CD4-positive, alpha-beta T cell treated with Interleukin-1 beta for 1 hour (primary cell): Measurements from ENCODE around the gene NME7.
"Not testable (repeated sequence)": the region's sequence is repeated elsewhere in the genome, so short reads cannot be mapped to it uniquely, and the experiment has no call there.

Experiments used
- DNase-seq, 2 donors: peaks; one replicate each; pipeline ENCODE4 v3.0.0-alpha.2; 2020 to 2022

Gene NME7

GRCh38 chr1:169367686-169368405 is at the start of gene NME7, which contains the start of gene BLZF1:
NME7 (minus strand) TSS chr1:169367797; CDS start chr1:169367710, 87 bp downstream.
BLZF1 (plus strand) TSS chr1:169368195; CDS start chr1:169369523, 1,328 bp downstream.
- peak; percentile 97 for DNase-seq

GRCh38 chr1:169414952-169415351 is 47.4 kb upstream of the NME7 start:
- DNase-seq, result no peak

DNA sequence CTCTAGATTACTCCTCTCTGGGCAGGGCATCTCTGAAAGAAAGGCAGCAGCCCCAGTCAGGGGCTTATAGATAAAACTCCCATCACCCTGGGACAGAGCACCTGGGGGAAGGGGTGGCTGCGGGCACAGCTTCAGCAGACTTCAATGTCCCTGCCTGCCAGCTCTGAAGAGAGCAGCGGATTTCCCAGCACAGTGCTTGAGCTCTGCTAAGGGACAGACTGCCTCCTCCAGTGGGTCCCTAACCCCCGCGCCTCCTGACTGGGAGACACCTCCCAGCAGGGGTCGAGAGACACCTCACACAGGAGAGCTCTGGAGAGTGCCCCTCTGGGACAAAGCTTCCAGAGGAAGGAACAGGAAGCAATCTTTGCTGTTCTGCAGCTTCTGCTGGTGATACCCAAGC is 40.7 kb upstream of the NME7 start:
- DNase-seq, result not testable (repeated sequence)

DNA sequence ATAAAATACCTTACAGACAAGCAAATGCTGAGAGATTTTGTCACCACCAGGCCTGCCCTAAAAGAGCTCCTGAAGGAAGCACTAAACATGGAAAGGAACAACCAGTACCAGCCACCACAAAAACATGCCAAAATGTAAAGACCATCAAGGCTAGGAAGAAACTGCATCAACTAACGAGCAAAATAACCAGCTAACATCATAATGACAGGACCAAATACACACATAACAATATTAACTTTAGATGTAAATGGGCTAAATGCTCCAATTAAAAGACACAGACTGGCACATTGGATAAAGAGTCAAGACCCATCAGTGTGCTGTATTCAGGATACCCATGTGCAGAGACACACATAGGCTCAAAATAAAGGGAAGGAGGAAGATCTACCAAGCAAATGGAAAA is 35.0 kb upstream of the NME7 start:
- DNase-seq, result not testable (repeated sequence)

DNA sequence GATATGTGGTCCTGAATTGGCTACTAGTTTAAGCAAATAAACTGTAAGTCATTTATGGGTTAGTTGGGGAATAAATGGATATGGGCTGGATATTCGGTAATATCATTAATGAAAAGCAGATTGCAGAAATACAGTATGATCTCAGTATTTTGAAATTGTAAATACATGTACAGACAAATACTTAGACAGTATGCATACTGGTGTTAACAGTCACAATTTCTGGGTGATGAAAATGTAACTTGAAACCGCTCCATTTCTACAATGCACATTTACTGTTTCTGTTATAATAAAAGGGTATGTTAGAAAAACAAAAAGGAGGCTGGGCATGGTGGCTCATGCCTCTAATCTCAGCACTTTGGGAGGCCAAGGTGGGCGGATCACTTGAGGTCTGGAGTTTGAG is 28.4 kb upstream of the NME7 start:
- no peak for DNase-seq

- no peak for DNase-seq
These were observed 24.8 kb upstream of the NME7 start for GRCh38 chr1:169392406-169392805.

- no peak for DNase-seq
These were observed 22.7 kb upstream of the NME7 start for GRCh38 chr1:169390303-169390702.

- no peak for DNase-seq
These were observed 19.8 kb upstream of the NME7 start for GRCh38 chr1:169387399-169387798.

GRCh38 chr1:169383449-169383848 is 15.9 kb upstream of the NME7 start:
- DNase-seq, result no peak

DNA sequence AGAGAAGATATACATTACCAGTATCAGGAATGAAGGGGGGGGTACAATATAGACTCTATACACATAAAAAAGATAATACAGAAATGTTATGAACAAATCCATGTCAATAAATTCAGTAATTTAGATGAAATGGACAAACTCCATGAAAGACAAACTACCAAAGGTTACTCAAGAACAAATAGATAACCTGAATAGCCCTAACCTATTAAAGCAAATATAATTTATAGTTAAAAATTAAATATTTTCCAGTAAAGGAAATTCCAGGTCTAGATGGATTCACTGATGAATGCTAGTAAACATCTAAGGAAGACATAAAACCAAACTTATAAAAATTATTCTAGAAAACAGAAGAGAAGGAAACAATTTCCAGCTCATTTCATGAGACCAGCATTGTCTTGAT is 13.6 kb upstream of the NME7 start:
- DNase-seq, result no peak

DNA sequence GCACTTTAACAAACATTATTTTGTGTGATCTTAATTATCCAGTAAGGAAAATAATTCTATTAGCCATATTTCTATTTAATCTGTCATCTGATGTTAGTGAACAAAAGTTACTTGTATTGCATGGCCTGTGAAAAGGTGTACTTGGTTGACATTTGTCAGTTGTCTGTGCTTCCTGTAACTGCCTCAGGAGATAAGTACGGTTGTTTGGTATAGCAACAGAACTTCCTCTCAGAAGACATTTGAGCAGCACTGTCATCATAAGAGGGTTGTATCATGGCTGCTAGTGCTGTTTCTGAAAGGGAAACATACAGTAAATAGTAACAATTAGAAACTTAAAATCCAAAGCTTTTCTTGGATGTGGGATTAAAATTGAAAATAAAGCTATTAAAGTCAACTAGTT is 3.8 kb upstream of the NME7 start:
- peak in 1 of 2 donors; percentile 30 for DNase-seq

- DNase-seq, result peak; percentile 13 to 34
These were observed 791 bp upstream of the NME7 start for GRCh38 chr1:169368406-169368769.

DNA sequence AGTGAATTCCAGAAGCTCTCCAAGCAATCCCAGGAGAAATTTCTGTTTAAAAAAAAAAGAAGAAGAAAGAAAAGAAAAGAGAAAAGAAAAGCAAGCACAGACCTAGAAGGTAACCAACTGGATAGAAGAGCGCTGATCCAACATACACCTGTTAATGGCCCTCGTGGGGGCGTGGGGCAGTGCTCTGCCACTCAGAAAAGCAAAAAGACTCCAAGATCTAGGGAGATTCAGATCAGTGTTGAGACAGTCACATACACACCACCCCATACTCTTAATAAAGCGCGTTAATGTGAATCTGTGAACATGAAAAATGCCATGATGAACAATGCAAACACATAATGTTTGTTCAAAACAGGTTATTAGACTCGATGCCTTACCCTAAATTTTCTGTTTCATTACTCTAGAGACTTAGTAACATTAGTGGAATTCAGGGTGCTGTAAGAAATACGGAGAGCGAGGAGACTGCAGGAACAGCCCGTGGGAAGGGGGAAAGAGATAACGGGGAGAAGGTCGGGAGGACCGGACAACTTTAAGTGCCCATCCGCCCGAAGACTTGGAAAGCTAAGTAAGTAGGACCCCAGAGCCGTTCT is 406 bp downstream of the NME7 start:
- peak in 1 of 2 donors; percentile 24 for DNase-seq

DNA sequence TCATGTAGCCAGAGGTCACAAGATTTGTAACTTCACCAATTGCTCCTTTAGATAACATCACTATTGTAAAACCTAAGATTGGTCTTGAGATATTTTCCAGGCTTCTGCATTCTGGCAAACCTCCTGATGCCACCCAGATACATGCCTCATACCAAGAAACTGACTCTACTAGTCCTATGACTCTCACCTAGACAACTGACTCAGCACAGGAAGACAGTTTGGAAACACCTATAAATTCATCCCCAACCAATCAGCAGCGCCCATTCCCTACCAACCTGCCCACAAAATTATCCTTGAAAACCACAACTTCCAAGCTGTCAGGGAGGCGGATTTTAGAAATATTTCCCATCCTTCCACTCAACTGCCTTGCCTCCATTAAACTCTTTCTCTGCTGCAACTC is 2.6 kb downstream of the NME7 start:
- no peak for DNase-seq

GRCh38 chr1:169363046-169363730 is 4.4 kb downstream of the NME7 start:
- DNase-seq, result peak in 1 of 2 donors; percentile 12

- DNase-seq, result no peak
These were observed 6.3 kb downstream of the NME7 start for GRCh38 chr1:169361281-169361680.

GRCh38 chr1:169360415-169360814 is 7.2 kb downstream of the NME7 start:
- no peak for DNase-seq

GRCh38 chr1:169348383-169349036 is 19.1 kb downstream of the NME7 start:
- DNase-seq, result peak in 1 of 2 donors; percentile 70

DNA sequence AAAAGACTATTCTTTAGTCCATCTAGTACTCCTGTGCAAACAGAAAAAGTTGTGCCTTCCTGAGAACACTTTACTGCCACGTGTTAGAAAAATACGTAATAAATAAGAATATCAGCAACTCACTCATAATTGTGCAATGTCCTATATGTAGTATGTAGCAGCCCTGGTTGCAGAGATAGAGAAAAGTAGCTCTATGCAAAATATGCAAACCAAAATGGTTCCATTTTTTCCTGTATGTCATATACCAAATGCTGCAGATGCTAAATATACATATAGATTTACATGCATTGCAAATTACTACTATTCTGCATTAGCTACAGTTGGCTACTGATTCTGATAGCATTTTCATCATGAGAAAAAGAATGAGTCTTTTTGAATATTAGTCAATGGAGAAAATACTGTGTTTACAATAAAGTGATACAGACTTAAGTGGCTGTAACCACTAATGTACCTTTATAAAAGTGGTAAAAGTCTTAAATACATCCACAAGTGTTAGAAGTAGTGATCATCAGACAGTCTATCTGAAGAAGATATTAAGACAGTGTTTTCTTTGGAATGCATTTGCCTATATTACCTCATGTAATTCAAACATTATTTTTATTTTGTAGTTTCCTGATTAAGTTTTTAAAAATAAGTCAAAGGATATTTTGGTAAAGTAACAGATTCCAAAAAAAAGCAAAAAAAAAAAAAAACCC is 19.8 kb downstream of the NME7 start:
- DNase-seq, result no peak

DNA sequence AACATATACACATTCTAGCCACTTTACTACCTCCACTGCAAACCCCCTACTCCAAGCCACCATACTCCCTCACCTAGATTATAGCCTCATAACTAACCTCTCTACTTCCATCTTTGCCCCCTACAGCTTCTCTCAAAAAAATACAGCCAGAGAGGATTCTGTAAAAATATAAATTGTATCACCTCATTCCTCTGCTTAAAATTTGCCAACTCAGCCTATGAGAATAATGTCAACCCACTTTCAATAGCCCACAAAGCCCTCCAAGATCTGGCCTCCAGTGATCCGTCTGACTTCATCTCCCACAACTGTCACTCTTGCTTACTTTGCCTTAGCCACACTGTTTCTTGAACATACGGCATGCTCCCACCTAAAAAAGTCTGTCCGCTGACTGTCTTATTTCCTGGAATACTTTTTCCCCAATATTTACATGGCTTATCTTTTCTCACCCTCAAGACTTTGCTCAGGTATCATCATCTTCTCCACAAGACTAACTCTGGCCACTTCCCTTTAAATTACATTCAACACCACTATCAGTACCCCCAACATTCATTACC is 21.5 kb downstream of the NME7 start:
- DNase-seq, result no peak

DNA sequence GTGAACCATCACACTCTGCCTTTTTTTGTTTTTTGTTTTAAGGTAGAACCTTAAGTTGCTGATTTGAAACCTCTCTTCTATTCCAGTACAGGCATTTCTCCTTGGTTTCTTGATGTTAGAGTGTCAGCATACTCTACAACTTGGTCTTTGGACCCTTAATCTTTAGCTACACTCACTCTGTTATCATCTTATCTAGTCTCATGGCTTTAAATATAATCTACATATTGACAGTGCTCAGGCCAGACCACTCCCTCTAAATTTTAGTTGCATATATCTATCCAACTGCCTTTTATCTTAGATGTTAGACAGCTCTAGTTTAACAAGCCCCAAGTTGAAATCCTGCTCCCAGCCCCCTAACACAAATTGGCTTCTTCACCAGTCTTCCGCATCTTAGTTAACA is 22.1 kb downstream of the NME7 start:
- DNase-seq, result no peak

- not testable (repeated sequence) for DNase-seq
These were observed 25.5 kb downstream of the NME7 start for GRCh38 chr1:169342096-169342495.

GRCh38 chr1:169340882-169341281 is 26.7 kb downstream of the NME7 start:
- no peak for DNase-seq
